ENCODE measurements around the gene TMEM248.

The TMEM248 gene

DNA sequence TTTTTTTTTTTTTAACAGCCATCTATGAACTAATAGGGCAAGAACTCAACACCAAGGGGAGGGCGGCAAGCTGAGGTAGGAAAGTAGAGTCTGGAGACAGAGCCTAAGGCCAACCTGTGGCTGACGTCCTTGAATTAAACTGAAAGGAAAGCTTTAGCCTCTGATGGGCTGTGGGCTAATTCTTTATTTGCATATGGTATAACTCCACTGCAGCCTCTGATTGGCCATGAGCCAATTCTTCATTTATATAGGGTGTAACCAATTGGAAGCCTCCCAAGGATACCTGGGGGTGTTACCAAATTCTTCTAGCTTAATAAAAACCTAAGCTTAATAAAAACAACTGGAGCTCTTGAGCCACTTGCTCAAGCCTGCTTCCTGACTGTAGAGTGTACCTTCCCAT lies 85.9 kb downstream of the TMEM248 start:
- no peak for DNase-seq

Measured in activated CD4-positive, alpha-beta T cell treated with anti-CD3 and anti-CD28 coated beads, Interleukin-2, amount 50 U/mL, for 4 hours (primary cell).